Neural progenitor cell (in vitro differentiated cells): Measurements from ENCODE around the gene CWH43.

Experiments
- CTCF ChIP-seq: fragments of 200-600 bp; sonication (generic); IDR thresholded peaks from 2 replicates; pipeline ENCODE4 v1.5.1; 2017; ENCODE audit warnings: antibody characterized with exemption, mild to moderate bottlenecking
- EZH2 ChIP-seq: fragments of 200-600 bp; sonication (generic); IDR thresholded peaks from 2 replicates; pipeline ENCODE4 v1.6.1; 2017; ENCODE audit warnings: antibody characterized with exemption, mild to moderate bottlenecking, moderate library complexity

- TF ChIP-seq CTCF (no peak), EZH2 (no peak)
Measured at GRCh38 chr4:48998440-48998839, 12.4 kb downstream of the CWH43 start.
